SIG-M5 (cell line): ENCODE measurements around the gene SLC16A9.

Experiments used
- DNase-seq: peaks from one replicate; lab custom pipeline; 2025; lab: John Stamatoyannopoulos, UW

SLC16A9 gene

DNA sequence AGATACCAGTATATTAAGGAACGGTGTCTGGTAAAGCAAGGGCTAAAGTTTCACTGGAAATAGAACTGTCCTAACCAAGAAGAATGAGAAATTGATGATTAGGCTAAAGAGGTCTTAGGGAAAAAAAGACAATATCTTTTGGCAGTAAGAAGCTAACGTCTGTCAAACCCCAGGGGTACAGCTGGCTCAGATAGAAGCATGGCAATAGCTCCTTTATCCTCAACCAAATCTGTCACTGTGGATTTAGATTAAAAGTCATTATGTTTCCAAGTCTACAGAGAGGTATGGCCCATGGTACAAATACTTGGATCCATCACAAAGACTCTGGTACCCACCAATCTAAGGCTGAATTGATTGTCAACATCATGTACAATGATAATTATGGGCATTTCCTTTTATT lies 8.6 kb upstream of the SLC16A9 start:
- no peak for DNase-seq

DNA sequence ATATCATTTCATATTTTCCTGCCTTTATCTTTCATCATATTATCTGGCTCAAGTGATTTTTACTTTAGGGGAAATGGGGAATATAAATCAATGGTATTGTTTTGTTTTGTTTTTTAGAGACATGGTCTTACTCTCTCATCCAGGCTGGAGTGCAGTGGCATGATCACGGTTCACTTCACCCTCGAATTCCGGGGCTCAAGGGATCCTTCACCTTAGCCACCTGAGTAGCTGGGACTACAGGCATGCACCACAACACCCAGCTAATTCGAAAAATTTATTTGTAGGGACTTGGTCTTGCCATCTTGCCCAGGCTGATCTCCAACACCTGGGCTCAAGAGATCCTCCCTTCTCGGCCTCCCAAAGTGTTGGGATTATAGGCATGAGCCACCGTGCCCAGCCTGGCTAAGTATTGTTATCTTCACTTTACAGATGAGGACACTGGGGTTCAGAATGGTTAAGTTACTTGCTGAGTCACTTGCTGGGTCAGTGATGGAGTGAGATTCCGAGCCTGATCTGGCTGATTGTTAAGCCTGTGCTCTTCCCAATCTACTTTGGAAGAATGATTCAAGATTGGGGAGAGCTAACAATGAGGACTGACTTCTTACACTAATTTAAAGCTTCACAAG lies 3.7 kb upstream of the SLC16A9 start:
- DNase-seq: no peak

DNA sequence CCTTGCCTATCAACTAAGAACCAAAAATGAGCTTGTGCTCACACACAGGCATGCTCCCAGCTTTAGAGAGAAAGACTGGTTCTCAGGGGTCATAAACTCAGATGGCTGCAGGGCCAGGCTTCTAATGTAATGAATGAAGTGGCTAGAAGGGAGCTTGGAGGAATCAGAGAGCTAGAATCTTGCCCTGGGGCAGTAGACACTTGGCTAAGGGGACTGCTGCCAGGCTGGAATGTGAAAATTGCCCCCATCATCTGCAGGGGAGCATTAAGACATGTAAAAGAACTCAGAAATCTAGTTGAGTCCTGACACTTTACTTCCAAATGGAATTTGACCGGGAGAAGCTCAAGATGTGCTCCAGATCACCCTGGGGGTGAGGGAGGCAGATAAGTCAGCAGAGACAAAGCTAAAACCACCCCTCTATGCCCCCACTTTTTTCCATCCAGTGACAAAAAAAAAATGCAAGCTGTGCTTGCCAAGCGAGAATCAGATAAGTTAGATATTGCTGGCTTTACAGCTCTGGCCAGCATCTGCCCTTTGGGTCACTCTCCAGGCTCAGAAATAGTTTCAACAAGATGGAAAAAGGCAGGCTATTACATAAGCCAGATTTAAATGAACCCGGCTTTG lies 2.3 kb upstream of the SLC16A9 start:
- no peak for DNase-seq

DNA sequence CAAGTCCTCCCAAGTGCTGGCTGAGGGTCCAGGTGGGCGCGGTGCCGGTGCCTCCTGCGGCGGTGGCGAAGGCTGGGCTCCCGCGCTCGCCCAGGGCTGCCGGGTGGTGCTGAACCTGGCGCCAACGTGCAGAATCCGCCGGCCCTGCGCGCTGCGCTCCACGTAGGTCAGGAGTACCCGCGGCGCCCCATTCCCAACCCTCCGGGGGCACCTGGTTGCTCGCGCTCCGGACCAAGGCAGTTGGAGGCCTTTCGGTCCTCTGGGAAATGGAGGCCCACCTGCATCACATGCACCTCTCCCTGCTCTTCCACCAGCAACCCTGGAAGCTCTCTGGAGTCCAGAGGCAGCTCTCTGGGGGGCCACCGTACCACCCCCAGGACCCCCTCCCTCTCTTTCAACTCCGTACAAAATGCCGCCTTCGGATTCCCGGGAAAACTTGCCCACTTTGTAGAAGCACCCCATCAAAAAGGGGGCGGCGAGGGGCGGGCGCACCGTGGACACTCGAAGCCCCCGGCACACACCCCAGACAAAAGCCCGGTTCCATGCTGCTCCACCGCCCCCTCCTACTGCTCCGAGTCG lies 745 bp downstream of the SLC16A9 start:
- DNase-seq: no peak

DNA sequence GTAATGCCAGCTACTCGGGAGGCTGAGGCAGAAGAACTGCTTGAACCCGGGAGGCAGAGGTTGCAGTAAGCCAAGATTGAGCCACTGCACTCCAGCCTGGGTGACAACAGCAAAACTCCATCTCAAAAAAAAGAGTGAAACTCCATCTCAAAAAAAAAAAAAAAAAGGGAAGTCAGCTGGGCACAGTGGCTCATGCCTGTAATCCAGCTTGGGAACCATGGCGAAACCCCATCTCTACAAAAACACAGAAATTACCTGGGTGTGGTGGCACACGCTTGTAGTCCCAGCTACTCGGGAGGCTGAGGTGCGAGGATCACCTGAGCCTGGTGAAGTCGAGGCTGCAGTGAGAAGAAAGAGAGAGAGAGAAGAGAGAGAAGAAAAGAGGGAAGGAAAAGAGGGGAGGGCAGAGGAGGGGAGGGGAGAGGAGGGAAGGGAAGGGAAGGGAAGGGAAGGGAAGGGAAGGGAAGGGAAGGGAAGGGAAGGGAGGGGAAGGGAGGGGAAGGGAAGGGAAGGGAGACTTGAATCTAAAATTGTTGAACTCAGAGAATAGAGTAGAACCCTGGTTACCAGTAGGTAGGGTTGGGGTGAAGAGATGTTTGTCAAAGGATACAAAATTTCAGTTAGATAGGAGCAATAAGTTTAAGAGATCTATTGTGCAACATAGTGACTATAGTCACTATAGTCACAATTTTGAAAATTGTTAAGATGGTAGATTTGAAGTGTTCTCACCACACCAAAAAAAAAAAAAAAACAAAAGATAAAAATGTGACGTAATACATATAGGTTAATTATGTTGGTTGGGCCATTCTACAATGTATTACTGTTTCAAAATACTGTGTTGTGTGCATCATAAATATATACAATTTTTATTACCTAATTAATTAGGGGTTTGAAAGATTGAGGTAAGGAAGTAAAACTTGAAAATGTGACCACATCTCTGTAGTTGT lies 2.5 kb downstream of the SLC16A9 start:
- DNase-seq: no peak

DNA sequence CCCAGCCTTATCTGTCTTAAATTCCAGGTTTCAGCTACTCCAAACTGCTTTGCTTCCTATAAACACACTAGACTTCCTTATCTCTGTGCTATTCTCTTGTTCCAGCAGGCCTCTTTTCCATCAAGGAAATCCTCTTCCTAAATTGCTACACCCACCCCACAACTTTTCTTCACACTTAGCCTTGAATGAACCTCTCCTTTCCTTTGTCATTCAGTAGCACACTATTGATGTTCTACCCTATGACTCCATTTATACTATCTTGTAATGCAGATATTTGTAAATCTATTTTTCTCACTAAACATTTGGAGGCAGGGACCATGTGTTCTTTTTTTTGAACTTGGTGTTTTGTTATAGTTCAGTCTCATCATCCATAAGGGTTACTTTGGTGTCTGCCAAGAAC lies 3.7 kb downstream of the SLC16A9 start:
- DNase-seq: no peak

DNA sequence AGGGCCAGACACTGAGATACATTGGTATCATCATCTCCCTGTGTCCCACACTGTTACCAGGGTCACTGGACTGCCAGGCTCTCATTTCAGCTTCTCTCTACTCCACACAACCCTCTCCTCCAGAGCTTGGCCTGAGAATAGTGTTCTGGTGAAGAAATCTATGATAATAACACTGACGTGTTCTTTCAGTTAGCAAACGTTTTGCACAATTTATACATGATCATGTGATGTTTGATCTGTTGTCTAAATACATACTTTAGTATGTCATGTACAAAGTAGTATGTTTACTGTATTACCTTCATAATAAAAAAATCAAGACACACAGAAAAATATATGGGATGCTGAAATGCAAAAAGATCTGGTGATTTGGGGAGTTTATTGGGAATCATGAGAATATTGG lies 5.0 kb downstream of the SLC16A9 start:
- DNase-seq: no peak

DNA sequence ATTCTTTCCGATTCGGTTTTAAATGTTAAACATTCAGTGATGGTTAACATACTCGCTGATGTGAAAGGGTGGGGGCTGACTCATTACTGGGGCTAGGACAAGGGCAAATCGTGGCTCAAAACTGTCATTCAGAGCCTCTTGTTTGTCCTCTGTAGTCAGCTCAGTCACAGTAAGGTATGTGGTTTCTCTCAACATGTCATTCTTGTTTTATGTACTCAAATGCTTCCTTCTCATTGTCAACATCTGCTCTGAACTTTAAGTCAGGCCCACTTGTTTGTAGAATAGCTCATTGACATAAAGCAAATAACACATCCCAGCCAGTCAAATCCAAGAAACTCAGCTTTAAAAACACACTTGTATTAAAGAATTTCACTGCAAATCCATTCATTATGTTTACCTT lies 7.3 kb downstream of the SLC16A9 start:
- DNase-seq: no peak

DNA sequence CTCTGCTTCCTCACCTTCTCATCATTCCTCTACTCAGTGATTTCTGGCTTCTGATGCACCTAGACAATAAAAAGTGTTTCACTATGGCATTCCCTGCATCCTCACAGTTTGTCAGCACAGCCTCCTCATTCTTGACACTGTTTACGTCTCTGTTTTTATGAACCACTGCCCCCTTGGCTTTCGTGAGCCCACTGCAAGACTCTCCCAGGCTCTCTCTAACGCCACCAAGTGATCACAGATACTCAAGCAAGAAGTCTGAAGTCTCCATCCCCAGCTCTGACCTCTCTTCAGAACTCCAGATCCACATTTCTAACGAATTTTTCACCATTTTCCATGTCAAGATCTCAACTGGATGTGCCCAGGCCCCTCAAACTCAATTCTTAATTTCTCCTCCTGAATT lies 8.9 kb downstream of the SLC16A9 start:
- no peak for DNase-seq

DNA sequence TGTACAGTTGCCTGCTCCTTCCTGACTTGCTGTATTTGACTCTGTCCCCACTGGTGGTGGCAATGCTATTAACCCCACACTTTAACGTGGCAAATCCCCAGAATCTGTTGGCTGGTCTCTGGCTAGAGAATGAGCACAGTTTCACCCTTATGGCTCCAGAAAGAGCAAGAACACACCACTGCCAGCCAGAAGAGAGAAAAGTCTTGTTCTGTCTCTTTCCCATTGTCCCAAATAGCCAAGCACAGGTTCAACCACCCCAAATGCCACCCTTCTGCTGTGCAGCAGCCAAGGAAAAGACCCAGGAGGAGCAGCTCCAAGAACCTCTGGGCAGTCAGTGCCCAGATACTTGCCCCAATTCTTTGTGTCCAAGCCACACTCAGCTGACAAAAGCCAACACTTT lies 11.3 kb downstream of the SLC16A9 start:
- no peak for DNase-seq

DNA sequence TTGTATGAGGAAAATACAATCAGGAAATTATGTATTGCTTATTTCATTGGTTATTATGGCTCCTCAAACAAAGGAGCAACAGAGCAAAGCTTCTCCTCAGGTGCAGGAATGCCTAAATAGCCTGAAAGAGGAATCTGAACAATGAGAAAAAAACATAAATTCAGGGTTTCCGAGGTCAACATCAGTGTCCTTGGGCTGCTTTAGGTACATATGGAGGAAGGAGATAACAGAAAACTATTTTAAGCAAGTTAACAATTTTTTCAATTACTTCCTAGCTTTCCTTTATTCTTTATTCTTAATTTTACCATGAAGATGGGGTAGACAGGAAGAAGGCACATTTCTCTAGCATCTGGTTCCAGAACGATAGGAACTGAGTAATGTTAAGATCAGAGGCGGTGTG lies 14.0 kb downstream of the SLC16A9 start:
- no peak for DNase-seq

DNA sequence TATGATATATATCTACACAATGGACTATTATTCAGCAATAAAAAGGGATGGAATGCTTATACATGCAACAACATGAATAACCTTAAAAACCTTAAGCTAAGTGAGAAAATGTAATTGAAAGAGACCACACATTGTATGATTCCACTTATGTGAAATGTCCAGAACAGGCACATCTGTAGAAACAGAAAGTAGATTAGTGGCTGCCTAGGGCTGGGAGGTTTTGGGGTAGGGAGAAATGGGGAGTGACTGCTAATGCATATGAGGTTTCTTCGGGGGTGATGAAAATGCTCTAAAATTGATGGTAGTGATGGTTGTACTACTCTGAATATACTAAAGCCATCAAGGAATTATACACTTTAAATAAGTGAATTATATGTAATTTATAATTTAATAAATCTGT lies 14.7 kb downstream of the SLC16A9 start:
- DNase-seq: no peak

DNA sequence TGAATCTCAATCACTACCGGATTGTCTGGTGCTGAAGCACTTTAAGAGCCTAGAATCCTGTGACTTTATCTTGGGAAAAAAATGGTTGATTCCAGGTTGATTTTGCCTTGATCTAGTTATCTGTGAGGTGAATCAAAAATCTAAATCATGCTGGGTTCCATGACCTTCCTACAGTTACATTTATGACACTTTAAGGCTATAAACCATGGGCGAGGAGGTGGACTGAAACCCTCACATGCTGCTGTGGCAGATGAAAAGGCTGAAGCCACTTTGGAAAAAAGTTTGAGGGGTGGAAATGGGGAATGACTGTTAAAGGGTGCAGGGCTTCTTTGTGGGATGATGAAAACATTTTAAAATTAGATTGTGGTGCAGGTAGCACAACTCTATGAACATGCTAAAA lies 17.5 kb downstream of the SLC16A9 start:
- DNase-seq: no peak

DNA sequence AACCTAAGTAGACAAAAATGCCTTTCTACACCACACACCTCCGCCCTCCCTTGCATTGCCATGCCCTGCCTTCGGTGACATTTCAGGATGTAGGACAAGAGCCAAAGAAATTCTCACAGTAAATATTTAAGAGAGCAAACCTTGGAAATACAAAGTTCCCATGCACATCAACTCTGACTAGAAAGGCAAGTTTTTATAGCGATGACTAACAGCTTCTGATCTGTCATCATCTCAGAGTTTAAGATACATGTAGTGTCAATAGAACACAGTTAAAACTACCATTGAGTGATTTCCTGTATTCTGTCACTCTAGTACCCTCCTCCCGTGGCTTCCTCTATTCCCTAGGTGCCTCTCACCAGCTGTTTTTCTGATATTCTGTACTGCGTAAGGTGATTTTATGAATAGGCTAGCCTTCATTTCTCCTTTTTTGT lies 20.7 kb downstream of the SLC16A9 start:
- no peak for DNase-seq

DNA sequence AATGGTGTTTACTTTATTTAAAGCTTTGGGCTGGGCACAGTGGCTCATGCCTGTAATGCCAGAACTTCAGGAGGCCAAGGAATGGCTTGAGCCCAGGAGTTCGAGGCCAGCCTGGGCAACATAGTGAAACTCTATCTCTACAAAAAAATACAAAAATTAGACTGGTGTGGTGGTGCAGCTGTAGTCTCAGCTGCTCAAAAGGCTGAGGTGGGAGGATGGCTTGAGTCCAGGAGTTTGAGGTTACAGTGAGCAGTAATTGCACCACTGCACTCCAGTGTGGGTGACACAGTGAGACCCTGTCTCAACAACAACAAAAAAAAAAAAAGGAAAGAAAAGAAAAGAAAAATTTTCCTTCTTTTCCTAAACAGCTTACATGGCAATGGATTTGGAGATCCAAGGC lies 22.0 kb downstream of the SLC16A9 start:
- no peak for DNase-seq

DNA sequence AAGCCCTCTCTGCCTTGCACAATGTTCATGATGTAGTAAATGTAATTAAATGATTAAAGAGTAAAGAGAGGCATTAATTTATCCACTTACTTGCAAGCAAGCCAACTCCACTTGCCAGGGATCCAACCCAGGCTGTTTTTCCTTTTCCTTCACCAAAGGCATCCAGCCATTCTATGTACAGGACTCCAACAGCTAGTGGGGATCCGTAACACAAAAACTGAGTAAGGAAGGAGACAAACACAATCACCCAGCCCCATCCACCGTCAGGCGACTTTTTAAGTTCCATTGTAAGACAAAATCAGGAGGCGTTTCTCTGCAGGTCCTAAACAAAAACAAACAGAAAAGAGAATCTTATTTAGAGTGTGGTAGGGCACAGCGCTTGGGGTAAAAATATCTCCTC lies 25.6 kb downstream of the SLC16A9 start:
- DNase-seq: no peak

DNA sequence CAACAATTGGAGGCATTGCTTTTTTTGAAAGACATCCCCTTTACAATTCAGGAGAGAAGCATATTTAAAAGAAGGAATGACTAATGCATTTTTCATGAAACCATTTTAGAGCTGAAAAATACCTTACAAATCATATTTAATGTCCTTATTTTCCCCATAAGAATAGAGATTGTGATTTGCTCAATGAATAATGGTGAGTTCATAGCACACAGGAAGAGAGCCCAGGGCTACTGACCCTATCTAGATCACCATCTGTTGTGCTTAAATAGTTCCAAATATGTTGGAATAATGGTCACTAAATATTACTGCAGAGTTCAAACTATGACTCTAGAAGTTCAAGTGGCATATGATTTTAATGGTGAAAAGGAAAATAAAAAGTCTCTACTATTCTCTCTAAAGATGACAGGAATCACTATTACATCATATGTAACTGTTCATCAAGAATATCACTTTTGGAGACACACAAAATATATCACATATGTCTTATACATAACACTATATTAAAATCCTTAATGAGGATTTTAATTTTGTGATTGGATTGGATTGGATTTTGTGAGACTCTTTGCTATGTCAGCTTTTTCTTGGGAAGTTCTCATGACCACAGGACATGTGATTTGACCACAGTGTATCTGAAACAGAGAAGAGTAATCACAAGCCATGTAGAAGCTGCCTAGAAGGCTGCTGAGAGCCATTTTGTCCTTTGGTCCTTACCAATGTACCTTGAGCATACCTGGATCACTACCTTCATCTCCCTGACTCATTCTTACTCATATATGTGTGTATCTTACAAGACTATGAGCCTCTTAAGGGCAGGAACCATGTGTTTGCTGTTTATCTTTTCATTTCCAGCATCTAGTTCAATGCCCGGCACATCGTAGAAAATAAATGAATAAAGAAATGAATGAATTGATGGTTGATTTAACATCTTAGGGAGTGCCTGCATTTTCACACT lies 26.4 kb downstream of the SLC16A9 start:
- DNase-seq: no peak

DNA sequence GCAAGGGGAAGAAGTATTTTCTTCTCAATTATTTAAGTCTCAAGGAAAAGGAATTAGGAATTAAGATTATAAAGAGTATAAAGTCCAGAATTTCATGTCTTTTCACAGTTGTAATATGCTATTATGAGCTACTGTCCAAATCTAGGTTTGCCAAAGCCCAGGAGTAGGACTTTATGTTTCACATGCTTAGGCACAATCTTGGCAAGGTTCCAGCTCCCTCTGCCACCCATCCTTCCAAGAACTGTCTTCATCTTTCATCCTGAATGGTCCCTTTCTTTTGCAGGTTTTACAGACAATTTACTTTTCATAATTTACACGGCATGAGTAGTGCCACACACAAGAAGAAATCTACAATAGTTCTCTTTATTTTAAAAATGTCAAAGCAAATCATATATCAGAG lies 29.5 kb downstream of the SLC16A9 start:
- no peak for DNase-seq

DNA sequence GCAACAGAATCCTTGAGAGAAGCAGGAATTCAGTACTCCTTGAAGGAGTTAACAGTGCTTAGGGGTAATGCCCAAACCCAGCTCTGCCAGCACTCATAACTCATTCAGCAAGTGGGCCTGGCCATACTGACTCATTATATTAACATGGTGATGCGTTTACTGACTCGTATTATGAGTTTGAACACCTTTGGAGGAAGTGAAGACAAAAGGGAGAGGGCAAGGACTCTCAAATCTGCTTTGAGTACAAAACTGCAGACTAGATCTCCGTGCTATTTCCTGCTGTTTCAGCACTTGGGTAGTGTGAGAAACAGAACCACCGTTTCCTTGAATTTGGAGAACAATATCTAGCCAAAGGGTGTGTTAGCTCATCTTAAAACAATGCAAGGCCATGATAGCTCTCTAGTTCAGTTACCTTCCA lies 30.8 kb downstream of the SLC16A9 start:
- no peak for DNase-seq

DNA sequence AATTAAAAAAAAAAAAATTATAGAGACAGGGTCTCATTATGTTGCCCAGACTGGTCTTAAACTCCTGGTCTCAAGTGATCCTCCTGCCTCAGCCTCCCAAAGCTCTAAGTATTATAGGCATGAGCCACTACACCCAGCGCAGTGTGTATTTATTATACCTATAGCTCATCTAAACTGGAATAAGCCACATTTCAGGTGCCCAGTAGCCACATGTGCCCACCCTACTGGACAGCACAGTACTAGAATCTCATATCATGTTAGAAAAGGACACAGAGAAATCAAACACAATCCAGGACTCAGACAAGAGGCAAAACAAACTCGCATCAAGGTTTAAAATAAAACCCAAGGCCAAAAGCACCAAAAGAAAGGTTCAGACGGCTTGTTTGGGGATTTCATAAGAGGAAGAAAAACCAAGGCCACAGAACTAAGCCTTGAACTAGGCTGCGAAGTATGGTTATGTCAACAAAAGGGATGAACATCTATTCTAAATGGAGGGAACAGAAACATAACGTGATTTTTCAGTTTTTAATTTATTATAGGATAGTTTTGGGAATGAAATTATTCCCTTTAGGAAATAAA lies 32.3 kb downstream of the SLC16A9 start:
- DNase-seq: no peak

DNA sequence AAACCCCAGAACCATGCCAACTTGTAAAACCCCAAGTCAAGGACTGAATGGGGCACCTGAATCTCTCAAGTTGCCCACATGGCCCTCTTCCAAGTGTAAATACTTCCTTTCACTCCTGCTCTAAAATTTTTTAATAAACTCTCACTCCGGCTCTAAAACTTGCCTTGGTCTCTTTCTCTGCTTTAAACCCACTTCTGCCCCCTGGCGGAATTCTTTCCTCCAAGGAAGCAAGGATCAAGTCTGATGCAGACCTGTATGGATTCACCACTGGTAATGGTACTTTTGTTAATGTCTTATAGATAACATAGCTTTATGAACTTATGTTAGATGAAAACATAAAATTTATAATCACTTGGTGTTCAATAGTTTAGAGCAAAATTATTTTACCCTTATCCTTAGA lies 33.8 kb downstream of the SLC16A9 start:
- DNase-seq: no peak
